GM19023 (cell line): ENCODE results near the gene FAM81A.
"Not testable (repeated sequence)": the region's sequence is repeated elsewhere in the genome, so short reads cannot be mapped to it uniquely, and the experiment has no call there.

Source experiments
- ATAC-seq: cut with Tn5 transposase; IDR thresholded peaks from one replicate; pipeline ENCODE4 v1.9.1; 2021; ENCODE audit warnings: mild to moderate bottlenecking, moderate library complexity; ENCODE audit not compliant: unreplicated experiment

FAM81A gene

DNA sequence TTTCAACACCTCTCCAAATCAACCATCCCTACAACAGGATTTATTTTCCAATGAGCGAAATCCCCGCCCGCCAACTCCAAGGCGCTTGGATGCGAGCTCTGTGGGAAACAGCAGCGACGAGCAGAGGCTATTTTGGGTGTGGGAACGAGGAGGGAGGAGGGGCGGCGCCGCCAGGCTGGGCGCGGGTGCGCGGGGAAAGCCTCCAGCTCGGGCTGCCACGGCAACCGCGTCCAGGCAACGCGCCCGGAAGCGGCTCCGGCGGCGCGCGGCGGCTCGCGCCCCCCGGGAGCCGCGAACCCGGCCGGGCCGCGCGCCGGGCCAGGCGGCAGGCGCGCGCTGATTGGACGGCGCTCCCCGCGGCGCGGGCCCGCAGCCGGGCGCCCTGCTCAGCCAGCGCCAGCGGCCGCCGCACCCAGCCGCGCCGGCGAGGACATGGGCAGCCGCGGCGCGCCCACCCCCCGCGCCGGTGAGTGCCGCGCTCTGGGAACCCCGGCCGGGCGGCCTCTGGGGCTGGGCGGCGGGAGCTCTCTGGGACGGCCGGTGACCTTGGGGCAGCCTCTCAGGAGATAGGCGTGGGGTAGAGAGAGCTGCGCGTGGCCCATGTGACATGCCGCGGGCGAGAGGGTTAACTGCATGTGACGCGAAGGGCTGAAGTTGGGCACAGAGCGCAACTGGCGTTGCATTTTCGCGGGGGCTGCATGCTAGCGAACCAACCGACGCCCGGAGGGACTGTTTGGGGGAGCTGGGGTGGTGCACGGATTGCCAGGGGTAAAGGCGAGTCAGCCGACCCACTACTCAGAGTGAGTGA, at the start of gene FAM81A:
Gene FAM81A, plus strand, starts transcription at position 370 of the 808 bp plus-strand sequence. CDS start 20,441 bp downstream, outside the sequence.
- ATAC-seq, result peak; percentile 69

DNA sequence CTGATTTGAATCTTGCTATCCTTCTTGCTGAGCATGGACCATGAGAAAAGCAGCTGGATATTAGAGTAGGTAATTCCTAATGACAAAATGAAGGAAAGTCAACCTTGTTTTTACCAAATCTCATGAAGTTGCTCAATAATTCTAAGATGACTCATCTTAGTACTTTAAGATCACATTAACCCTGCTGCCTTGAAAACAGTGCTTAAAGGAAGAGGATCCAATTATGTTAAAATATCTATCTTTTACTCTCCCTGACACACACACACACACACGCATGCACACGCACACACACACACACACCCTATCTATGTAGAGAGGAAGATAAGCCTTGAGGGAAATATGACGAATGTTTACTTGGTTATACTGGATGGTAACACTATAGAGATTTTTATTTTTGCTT, 49.3 kb upstream of the FAM81A start:
- ATAC-seq, result no peak

DNA sequence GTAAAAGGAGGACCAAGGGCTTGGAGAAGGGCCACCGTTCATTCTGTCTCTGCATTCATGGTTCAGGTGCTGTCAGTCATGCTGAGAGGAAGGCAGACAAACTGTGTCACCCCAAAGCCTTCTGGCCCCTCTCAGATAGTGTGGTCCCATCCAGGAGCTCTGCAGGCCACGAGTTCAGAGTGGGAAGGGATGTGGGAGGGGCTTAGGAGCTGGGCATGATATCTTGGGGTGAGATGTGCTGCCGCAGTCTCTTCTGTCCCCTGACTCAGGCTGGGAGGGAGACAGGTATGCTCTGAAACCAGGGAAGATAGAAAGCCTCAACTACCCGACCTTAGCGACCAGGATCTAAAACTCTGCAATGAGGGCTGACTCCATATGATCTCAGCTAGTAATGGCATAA, 45.7 kb upstream of the FAM81A start:
- ATAC-seq, result no peak

DNA sequence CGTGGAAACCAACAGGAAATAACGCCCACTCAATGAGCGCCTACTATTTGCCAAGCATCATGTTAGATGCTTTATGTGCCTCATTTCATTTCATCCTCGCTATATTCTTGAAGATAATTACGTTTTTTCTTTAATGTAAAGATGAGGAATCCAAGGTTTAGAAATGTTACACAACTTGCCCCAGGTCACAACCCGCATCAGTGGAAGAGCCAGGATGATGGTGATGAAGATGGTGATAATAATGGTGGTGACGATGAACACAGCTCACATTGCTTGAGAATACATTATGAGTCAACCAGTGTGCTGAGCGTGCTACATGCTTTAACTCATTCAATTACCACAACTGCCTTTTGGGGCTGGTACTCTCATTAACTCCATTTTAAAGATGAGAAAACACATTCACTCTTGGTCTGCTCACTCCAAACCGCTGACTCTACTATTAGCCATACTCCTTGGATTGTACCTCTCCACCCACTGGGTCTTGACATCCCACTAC, 43.8 kb upstream of the FAM81A start:
- no peak for ATAC-seq

DNA sequence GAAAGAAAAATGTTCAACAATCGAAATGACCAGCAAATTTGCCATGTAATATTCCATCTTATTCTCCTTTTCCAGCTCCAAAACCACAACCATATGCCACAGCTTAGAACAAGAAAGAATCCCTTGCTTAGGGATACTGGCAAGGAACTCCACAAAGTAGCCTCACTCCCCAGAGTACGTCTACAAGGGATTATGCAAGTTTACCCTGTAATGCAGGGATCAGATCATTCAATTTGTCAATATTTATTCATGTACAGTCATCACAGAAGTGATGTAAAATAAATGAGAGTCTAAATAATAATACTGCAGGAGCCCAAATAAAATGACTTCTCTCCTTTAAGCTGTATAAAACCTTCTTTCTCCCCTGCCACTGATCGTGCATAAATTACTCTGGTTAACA, 41.8 kb upstream of the FAM81A start:
- no peak for ATAC-seq

DNA sequence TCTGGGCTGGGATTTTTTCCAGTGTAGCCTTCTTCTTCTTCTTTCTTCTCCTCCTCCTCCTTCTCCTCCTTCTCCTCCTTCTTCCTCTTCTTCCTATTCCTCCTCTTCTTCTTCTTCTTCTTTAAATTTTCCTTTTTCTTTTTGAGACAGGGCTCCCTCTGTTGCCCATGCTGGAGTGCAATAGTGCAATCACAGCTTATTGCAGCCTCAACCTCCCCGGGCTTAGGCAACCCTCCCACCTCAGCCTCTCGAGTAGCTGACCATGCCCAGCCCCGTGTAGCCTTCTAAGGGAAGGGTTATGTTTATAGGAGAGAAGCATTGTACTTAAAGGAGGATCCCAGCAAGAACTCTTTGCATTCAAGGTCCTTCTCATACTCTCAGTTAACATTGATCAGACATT, 41.3 kb upstream of the FAM81A start:
- ATAC-seq, result no peak

DNA sequence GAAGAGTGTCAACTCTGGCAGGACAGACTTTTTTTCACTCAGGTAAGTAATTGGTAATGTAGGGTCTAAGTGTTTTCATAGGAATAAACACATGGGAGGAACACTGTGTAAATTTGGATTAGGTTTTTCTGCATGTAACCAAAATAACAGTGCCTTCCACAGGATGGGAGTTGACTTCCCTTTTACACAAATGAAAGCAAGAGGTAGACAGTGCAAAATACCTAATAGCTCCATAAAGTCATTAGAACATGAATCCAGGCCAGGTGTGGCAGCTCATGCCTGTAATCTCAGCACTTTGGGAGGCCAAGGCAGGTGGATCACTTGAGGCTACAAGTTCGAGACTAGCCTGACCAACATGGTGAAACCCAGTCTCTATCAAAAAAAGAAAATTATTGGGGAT, 39.8 kb upstream of the FAM81A start:
- ATAC-seq, result no peak

DNA sequence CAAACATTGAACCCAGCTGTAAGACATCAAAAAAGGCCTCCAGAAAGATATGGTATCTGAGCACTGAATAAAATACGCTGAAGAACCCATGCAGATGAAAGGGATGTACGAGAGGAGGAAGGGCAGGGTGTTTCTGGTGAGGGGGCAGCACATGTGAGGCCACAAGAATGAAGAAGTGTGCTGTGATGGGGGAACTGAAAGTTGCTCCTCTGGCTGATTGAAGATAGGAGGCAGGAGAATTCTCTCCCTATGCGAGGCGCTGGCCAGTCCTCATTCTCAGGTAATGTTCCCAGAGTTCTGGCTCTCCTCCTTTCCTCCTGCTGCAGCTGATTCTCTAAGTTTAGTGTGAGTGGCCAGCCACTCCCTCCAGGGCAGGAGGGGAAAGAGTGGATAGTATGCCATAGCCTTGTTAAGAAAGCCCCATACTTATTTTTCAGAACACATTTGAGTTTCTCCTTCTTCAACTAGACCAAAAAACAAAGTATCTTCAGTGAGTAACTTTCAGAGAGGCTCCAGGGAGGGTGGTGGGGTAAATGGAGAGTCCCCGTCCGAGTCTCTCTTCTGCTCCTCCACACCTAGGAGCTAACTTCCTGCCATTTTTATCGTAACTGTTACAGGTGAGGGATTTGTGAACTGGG, 38.4 kb upstream of the FAM81A start:
- ATAC-seq, result peak; percentile 79

DNA sequence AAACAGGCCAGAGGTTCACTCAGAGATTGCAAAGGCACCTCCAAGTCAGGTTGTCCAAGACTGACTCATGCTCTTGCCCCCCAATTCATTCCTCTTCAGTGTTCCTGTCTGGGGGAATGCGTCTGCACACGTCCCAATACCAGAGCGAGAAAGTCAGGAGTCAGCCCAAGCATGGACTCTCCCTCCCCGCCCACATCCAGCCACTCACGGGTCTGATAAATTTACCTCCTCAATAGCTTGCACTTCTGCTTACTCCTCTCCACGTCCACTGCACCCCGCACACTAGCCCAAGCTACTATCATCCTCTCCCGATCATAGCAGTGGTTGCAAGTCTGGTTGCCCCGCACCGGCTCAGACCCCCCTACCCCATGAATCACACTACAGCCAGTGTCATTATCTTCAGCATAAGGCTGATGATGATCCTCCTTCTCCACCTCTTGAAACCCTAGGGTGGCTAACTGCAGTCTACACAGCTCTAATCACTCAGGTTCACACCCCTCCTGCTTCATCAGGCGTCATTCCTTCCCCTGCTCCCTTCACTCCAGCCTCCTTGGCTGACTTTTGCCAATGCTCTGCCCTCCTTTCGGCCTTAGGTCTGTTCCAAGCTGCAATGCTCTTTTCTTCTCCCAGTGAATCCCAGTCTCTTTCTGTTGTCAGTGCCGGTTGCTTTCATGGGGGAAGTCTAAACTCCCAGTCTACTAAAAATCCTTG, 37.7 kb upstream of the FAM81A start:
- ATAC-seq, result peak; percentile 17

DNA sequence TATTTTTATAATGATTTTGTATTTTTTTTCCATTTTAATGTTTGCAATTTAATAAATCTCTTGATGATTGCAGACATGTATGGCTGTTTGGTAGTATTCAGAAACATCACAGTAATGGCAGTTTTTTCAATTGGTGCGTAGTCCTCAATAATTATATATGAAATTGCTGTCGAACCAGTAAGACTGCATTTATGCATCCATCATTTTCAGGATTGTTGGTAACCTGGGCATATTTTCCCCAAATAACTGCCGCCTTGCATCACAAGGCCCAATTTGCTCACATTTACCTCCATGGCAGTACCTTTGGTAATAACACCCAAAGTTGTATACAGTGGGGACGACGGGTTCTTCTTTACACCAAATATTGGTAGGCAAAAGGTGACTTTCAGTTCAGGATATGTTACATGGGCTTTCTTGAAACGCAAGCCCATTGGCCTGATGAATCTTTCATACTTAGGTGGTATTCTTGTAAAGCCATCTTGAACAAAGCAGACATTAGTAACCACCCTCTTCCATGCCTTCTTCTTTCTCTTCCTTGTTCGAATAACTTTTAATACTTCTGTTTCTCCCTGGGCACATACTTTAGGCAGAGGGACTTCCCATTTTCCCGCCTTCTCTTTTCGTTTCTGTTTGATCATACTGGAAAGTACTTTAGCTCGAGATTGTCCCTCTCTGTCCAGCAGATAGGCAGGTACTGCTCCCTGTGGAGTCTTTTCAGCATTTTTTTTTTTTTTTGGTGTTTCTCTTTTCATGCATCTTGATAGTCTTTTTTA, 36.7 kb upstream of the FAM81A start:
- ATAC-seq, result not testable (repeated sequence)

DNA sequence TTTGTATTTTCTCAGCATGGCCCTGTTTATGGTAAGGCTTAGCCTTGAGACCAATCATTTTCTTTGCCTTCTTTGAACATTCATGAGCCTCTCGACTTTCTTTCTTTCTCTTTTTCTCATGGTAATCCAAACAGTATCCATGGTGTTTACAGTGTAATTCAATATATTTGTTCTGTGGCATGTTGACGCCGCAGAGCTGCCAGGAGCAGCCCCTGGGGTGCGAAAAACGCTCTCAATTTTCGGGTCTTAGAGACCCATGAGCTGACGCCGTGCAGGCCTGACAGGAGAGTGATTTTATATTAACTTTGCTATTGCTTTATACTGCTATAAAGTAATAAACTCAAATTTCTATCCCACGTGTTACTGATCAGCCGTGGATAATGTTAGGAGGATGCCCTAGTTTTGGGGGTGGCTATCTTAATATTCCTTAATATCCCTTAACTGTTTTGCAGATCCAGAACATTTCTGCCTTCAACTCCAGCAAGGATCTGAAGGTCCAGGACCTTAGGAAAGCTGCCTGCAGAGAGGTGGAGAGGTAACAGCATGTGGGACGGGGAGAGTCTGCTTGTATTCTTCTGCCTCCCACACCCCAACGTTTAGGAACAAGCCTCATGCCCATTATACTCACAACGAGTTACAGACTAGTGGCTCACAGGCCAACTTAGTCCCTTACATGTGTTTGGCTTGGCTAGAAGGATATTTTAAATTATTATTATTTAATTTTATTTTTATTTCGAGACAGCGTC, 36.0 kb upstream of the FAM81A start:
- ATAC-seq, result no peak

DNA sequence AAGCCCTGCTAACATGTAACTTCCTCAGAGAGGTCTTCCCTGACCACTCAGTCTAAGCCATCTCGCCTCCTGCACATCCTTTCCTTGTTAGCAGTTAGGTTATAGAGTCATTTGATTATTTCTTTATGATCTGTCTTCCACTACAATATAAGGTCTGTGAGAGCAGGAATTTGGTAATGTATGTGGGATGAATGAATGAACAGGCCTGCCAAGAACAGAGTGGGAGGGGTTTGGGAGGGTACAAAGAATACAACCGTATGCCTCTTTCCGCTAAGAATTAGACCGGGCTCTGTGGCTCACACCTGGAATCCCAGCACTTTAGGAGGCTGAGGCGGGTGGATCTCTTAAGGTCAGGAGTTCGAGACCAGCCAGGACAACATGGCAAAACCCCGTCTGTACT, 32.9 kb upstream of the FAM81A start:
- no peak for ATAC-seq

DNA sequence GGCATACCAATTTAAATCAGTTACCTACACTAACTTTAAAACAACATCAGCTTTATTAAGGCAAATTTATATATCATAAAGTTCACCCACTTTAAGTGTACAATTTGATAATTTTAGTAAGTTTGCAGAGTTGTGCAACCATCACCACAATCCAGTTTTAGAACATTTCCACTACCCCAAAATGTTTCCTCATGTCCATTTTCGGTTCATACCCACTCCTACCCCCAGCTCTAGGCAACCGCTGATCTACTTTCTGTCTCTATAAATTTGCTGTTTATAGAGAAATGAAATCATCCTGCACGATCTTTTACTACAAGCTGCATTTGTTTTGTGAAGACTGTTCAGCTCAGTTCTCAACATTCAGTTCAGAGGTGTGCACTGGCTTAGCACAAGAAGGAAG, 31.5 kb upstream of the FAM81A start:
- no peak for ATAC-seq

DNA sequence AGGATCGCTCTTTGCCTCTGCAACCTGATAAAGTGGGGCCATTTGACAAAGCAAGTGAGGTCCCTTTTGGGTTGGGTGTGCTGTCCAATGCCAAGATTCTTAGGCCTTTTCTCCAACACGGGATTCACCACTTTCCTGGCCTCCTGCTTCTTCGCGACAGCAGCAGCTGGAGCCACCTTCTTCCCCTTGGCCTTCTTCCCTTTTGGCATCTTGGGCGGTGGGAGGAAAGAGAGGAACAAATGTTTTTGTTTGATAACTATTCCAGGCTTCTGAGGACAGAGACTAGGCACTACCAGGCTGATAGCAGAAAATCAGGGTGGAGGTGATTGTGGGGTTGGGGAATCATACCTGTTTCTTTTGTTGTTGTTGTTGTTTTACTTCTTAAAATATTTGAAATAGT, 30.0 kb upstream of the FAM81A start:
- ATAC-seq, result no peak

DNA sequence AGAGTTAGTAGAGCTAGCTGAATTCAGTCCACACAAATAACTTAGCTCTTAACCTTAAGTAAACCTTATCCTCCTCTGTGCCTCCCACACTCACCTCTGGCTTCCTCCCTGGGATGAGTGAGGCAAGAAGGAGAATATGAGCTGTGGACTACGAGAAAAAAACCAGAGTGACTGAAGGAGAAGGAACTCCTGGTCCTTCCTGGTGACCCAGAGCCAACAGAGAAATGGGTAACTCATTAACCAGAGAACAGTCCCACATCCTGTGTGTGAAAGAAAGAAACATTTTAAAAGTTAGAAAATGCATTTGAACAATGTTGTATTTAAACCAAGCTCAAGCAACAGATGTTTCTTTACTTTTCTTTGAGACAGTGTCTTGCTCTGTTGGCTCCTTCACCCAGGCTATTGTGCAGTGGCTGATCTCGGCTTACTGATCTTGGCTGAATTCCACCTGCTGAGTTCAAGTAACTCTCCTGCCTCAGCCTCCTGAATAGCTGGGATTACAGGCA, 27.5 kb upstream of the FAM81A start:
- no peak for ATAC-seq

DNA sequence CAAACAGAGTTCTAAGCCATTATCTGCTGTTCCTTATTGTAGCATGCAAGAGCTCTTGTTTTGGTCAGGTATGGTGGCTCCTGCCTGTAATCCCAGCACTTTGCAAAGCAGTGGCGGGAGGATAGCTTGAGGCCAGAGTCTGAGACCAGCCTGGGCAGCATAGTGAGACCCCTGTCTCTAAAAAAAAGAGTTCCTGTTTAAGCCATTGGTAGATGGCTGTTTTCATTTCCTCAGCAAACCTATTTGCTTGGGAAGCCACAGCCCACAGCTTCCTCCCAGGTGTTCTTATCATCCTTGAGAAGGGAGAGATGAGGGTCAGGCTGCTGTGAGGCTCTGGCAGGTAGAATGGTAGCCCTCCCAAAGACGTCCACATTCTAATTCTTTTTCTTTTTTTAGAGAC, 24.4 kb upstream of the FAM81A start:
- ATAC-seq, result no peak

DNA sequence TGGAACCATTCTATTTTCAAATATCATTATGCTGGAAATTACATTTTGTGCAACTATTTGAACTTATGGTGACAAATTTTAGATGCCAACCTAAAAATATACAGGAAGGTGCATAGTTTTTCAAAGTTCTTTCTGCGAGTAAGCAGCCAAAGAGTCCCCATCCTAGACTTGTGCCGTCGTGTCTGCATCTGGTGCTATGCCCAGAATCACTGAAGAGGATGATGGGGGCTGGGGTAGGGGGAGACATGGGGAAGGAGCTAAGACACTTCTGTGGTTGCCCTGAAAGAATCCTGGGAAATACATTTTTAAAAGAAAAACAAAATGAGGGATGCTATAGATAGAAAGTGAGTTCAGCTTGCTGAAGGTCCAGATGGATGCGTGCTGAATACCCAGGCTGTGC, 21.2 kb upstream of the FAM81A start:
- ATAC-seq, result no peak

DNA sequence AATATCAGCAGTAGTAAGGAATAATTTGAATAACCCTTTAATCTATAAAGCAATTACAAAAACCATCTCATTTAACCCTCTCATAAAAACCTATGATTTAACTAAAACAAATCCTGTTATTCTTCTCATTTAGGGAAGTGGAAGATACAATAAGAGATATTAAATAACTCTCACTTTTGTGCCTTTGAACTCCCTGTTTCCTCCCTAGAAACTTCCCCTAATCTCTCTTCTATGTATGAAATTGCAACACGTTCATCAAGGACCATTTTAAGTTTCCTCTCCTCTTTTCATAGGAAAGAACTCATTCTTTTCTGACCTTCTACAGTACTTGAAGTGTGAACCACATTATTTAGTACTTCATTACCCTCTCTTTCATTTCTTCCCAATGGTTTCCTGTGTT, 18.8 kb upstream of the FAM81A start:
- no peak for ATAC-seq

DNA sequence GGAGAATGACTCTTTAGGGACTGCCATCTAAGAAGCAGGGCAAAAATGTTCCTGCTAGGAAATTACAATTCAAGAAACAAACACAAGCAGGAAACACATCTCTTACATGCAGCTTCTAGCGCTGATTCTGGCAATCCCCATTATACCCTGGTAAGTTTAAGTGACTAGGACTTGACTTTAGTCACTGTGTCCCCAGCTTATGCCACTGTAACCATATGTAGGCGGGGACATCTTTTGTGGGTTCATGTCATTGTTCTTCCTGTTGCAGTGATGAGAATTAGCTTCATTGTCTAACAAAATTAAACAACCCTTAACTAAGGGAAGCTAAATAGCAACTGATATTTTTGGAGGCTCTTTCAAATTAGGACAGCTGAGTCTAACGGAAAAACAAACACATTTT, 17.9 kb upstream of the FAM81A start:
- ATAC-seq, result no peak

DNA sequence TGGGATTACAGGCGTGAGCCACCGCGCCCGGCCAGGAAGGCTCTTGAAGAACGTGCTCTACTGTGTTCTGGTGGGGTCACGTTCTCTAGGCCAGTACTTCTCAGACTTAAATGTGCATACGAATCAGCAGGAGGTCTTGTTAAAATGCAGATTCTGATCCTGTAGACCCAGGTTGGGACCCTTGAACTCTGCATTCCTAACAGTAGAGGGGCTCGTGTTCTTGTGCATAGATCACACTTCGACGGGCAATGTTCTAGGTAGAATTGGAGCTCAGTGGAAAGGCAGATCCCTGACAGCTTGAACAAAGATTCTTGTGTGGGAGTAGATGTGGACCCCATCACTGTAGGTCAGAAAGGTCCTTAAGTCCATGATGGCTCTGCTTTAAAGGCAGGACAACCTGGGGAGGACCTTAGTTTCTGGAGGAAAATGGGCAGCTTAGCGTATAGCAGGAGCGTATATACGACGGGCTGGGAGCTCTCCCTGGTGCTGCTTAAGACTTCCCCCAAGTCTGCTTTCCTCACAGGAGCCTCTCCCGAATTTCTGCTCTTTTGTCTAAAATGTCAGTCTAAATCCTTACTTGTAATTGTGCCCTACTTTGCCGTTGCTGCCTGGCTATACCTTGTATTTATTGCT, 16.9 kb upstream of the FAM81A start:
- no peak for ATAC-seq
